DND-41 (cell line): ENCODE data around the gene ACTA2.

Experiments
- ATAC-seq: fragments of 200-7000 bp; cut with Tn5 transposase; 3 replicates; pipeline ENCODE4 v1.9.1; 2021; ENCODE audit warnings: low read depth; ENCODE audit not compliant: insufficient read depth
- DNase-seq: peaks from one replicate; pipeline ENCODE4 v3.0.0-alpha.2; 2020
- H2AFZ ChIP-seq: 2 replicates; pipeline ENCODE4 v1.6.0; 2012; ENCODE audit warnings: low read depth, low read length
- H3K27ac ChIP-seq: 2 replicates; pipeline ENCODE4 v1.5.1; 2012; ENCODE audit warnings: low read length, inconsistent platforms
- H3K27me3 ChIP-seq: fragments of 200-600 bp; sonication (generic); 2 replicates; pipeline ENCODE4 v1.6.0; 2012; ENCODE audit warnings: low read length, mild to moderate bottlenecking, inconsistent platforms; ENCODE audit not compliant: insufficient read depth, poor library complexity
- H3K36me3 ChIP-seq: 2 replicates; pipeline ENCODE4 v1.5.1; 2012; ENCODE audit warnings: low read length, inconsistent platforms; ENCODE audit not compliant: insufficient read depth
- H3K4me1 ChIP-seq: 2 replicates; pipeline ENCODE4 v1.5.1; 2012; ENCODE audit warnings: mild to moderate bottlenecking, low read length; ENCODE audit not compliant: insufficient read depth
- H3K4me2 ChIP-seq: 2 replicates; pipeline ENCODE4 v1.6.0; 2012; ENCODE audit warnings: mild to moderate bottlenecking, moderate library complexity, low read length, inconsistent platforms; ENCODE audit not compliant: insufficient read depth
- H3K4me3 ChIP-seq, 2 experiments: fragments of 200-600 bp in 1 of 2; shearing (Covaris generic) in 1 of 2; 2 replicates each; pipeline ENCODE4 v1.5.1; 2012 to 2016; ENCODE audit warnings: inconsistent platforms in 2 of 2, low read length in 2 of 2, mild to moderate bottlenecking in 2 of 2, low read depth in 1 of 2, moderate library complexity in 1 of 2
- H3K79me2 ChIP-seq: 2 replicates; pipeline ENCODE4 v1.6.0; 2012; ENCODE audit warnings: low read length, inconsistent platforms; ENCODE audit not compliant: insufficient read depth
- H3K9ac ChIP-seq: 2 replicates; pipeline ENCODE4 v1.6.0; 2012; ENCODE audit warnings: low read depth, mild to moderate bottlenecking, inconsistent platforms, low read length, moderate library complexity
- H3K9me3 ChIP-seq: 2 replicates; pipeline ENCODE4 v1.5.1; 2012; ENCODE audit warnings: low read length, moderate library complexity, mild to moderate bottlenecking, inconsistent platforms; ENCODE audit not compliant: insufficient read depth, severe bottlenecking
- H4K20me1 ChIP-seq: 2 replicates; pipeline ENCODE4 v1.6.0; 2012; ENCODE audit warnings: low read length; ENCODE audit not compliant: insufficient read depth
- EZH2 ChIP-seq: IDR thresholded peaks from 3 replicates; pipeline ENCODE4 v1.6.1; 2012; ENCODE audit warnings: borderline replicate concordance, low read depth, mild to moderate bottlenecking, moderate library complexity, low read length, inconsistent platforms; ENCODE audit not compliant: severe bottlenecking
- TF ChIP-seq, protein P1 (sequence below): IDR thresholded peaks from 2 replicates; pipeline ENCODE4 v1.5.1; 2012; ENCODE audit warnings: borderline replicate concordance, low read length, moderate library complexity, mild to moderate bottlenecking; ENCODE audit not compliant: poor library complexity, severe bottlenecking; ENCODE audit errors: extremely low read depth

Gene ACTA2

DNA sequence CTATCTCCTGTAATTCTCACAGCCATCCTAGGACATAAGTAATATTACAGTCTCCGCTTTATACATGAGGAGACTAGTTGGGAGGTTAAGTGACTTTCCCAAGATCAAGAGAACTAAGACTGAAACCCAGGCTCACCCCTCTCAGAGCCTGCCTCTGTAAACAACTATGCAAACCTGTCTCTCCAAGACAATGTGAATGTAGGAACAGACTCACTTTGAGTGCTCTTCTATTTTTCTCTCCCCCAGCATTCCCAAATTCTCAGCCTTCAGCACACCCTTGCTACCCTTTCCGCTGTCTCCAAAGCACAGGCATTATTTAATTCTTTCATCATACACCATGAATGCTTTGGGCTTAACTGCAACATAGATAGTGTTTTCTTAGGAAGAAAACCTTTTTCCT, 13.6 kb downstream of the ACTA2 start:
- no peak for ATAC-seq
- TF ChIP-seq, protein P1, sequence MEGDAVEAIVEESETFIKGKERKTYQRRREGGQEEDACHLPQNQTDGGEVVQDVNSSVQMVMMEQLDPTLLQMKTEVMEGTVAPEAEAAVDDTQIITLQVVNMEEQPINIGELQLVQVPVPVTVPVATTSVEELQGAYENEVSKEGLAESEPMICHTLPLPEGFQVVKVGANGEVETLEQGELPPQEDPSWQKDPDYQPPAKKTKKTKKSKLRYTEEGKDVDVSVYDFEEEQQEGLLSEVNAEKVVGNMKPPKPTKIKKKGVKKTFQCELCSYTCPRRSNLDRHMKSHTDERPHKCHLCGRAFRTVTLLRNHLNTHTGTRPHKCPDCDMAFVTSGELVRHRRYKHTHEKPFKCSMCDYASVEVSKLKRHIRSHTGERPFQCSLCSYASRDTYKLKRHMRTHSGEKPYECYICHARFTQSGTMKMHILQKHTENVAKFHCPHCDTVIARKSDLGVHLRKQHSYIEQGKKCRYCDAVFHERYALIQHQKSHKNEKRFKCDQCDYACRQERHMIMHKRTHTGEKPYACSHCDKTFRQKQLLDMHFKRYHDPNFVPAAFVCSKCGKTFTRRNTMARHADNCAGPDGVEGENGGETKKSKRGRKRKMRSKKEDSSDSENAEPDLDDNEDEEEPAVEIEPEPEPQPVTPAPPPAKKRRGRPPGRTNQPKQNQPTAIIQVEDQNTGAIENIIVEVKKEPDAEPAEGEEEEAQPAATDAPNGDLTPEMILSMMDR: no peak
- TF ChIP-seq EZH2: no peak

DNA sequence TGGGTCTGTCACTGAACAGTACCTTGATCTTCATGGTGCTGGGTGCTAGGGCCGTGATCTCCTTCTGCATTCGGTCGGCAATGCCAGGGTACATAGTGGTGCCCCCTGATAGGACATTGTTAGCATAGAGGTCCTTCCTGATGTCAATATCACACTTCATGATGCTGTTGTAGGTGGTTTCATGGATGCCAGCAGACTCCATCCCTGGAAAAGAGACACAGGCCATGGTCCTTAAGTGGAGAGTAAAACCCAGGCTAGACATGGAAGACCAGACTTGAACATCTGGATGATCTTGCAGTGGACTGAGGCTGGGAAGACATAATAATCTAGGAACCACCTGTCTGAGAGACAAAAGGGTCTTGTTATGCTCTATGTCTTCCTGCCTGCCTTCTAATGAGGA, 14.5 kb downstream of the ACTA2 start:
- Histone ChIP-seq H3K9me3 (no peaks in the 10 kb centered on the region), H3K36me3 (0 out of 2 replicates have a peak, but pooled peaks cover 14% of the 10 kb centered on the region), H3K4me3 (no peak overlapping the region), H3K4me1 (peaks cover 5% of the 10 kb centered on the region; the same call in 1 of the 2 replicates), H3K27me3 (no peaks in the 10 kb centered on the region), H4K20me1 (no peaks in the 10 kb centered on the region), H3K4me2 (no peak overlapping the region), H2AFZ (no peak overlapping the region), H3K9ac (no peak overlapping the region), H3K27ac (no peak overlapping the region), H3K79me2 (no peaks in the 10 kb centered on the region)
- DNase-seq (no peak), ATAC-seq (no peak)
- TF ChIP-seq, protein P1: no peak

More for the DNA sequence above, 13.6 kb downstream of the ACTA2 start:
- Histone ChIP-seq H3K79me2 (no peaks in the 10 kb centered on the region), H3K27ac (no peak overlapping the region), H3K4me1 (peaks cover 5% of the 10 kb centered on the region; the same call in 1 of the 2 replicates), H3K36me3 (0 out of 2 replicates have a peak, but pooled peaks cover 14% of the 10 kb centered on the region), H2AFZ (no peak overlapping the region), H3K9me3 (no peaks in the 10 kb centered on the region), H4K20me1 (no peaks in the 10 kb centered on the region), H3K9ac (no peak overlapping the region), H3K4me2 (no peak overlapping the region), H3K4me3 (no peak overlapping the region), H3K27me3 (no peaks in the 10 kb centered on the region)
- DNase-seq: no peak

DNA sequence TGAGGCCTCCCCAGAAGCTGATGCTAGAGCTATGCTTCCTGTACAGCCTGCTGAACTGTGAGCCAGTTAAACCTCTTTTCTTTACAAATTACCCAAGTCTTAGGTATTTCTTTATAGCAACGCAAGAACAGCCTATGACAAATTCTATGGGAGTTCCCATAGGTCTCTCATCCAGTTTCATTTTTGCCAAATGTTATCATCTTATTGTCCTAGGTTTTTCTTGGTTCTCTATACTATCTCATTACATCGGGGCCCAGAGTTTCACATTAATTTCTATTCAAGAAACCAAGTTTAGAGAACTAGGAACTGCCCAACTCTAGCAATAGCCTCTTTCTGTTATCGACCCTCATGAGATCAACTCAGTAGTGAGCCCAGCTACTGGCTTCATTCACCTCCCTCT, 15.9 kb downstream of the ACTA2 start:
- Histone ChIP-seq H3K36me3 (0 out of 2 replicates have a peak, but pooled peaks cover 14% of the 10 kb centered on the region), H3K27ac (no peak overlapping the region), H3K9me3 (no peaks in the 10 kb centered on the region), H3K27me3 (no peaks in the 10 kb centered on the region), H3K4me1 (peaks cover 5% of the 10 kb centered on the region; the same call in 1 of the 2 replicates), H3K79me2 (no peaks in the 10 kb centered on the region), H3K4me2 (no peak overlapping the region), H3K4me3 (no peak overlapping the region), H3K9ac (no peak overlapping the region), H2AFZ (no peak overlapping the region), H4K20me1 (no peaks in the 10 kb centered on the region)
- DNase-seq (no peak), ATAC-seq (no peak)
- TF ChIP-seq, protein P1: no peak
- TF ChIP-seq EZH2: no peak
